Neural cell (in vitro differentiated cells): ENCODE measurements around the gene SIPA1. TPM values are rescaled to one million over a fixed set of nuclear protein-coding genes. Genes with fewer than 3 reads are reported as not detected.
"Not testable (repeated sequence)": the region's sequence is repeated elsewhere in the genome, so short reads cannot be mapped to it uniquely, and the experiment has no call there.

ENCODE experiments used
- H2AFZ ChIP-seq: fragments of 200-600, 300-800 bp; sonication (generic), shearing (Covaris generic); 2 replicates; pipeline ENCODE4 v1.6.0; 2014; ENCODE audit warnings: low read depth, mild to moderate bottlenecking, antibody characterized with exemption, low read length, moderate library complexity
- H3F3A ChIP-seq: fragments of 200-600 bp; shearing (Covaris generic); 2 replicates; pipeline ENCODE4 v1.6.1; 2016; ENCODE audit warnings: mild to moderate bottlenecking, moderate library complexity, mixed read lengths, antibody characterized with exemption, low read length; ENCODE audit not compliant: insufficient read depth, poor library complexity, severe bottlenecking
- H3K27ac ChIP-seq: fragments of 200-600, 300-800 bp; sonication (generic), shearing (Covaris generic); 2 replicates; pipeline ENCODE4 v1.5.1; 2014; ENCODE audit warnings: mild to moderate bottlenecking, low read length, moderate library complexity
- H3K27me3 ChIP-seq: fragments of 300-800, 200-600 bp; sonication (generic), shearing (Covaris generic); 2 replicates; pipeline ENCODE4 v1.6.0; 2014; ENCODE audit warnings: mild to moderate bottlenecking, low read depth, low read length, moderate library complexity; ENCODE audit not compliant: insufficient read depth
- H3K36me3 ChIP-seq: fragments of 300-800, 200-600 bp; sonication (generic), shearing (Covaris generic); 2 replicates; pipeline ENCODE4 v1.5.1; 2014; ENCODE audit warnings: mild to moderate bottlenecking, antibody characterized with exemption, low read length, moderate library complexity; ENCODE audit not compliant: insufficient read depth
- H3K4me2 ChIP-seq: fragments of 300-800, 200-600 bp; sonication (generic), shearing (Covaris generic); 2 replicates; pipeline ENCODE4 v1.6.0; 2014; ENCODE audit warnings: mild to moderate bottlenecking, low read length
- H3K4me3 ChIP-seq: fragments of 300-800, 200-600 bp; sonication (generic), shearing (Covaris generic); 2 replicates; pipeline ENCODE4 v1.5.1; 2014; ENCODE audit warnings: mild to moderate bottlenecking, low read length, moderate library complexity
- H3K79me2 ChIP-seq: fragments of 200-600 bp; shearing (Covaris generic); replicated peaks from 2 replicates; pipeline ENCODE4 v1.6.0; 2014; ENCODE audit warnings: mild to moderate bottlenecking, low read length, moderate library complexity; ENCODE audit not compliant: insufficient read depth
- H3K9ac ChIP-seq: fragments of 300-800, 200-600 bp; sonication (generic), shearing (Covaris generic); 2 replicates; pipeline ENCODE4 v1.6.1; 2016; ENCODE audit warnings: mild to moderate bottlenecking, low read length, mixed read lengths
- H3K9me2 ChIP-seq: fragments of 200-600 bp; shearing (Covaris generic); 2 replicates; pipeline ENCODE4 v1.6.1; 2016; ENCODE audit warnings: mild to moderate bottlenecking, low read length, mixed read lengths; ENCODE audit not compliant: insufficient read depth
- H3K9me3 ChIP-seq: fragments of 200-600, 300-800 bp; sonication (generic), shearing (Covaris generic); 2 replicates; pipeline ENCODE4 v1.6.1; 2016; ENCODE audit warnings: mild to moderate bottlenecking, mixed run types, low read length, moderate library complexity, mixed read lengths
- H4K20me1 ChIP-seq: fragments of 200-600 bp; shearing (Covaris generic); 2 replicates; pipeline ENCODE4 v1.6.1; 2016; ENCODE audit warnings: mild to moderate bottlenecking, mixed run types; ENCODE audit not compliant: insufficient read depth
- EP300 ChIP-seq: fragments of 450-650 bp; conservative IDR thresholded peaks from 2 replicates; pipeline ENCODE4 v1.6.1; 2014; ENCODE audit warnings: antibody characterized with exemption, mild to moderate bottlenecking, moderate library complexity; ENCODE audit not compliant: poor library complexity, severe bottlenecking
- EZH2 ChIP-seq: fragments of 200-600, 300-800 bp; shearing (Covaris generic), sonication (generic); IDR thresholded peaks from 2 replicates; pipeline ENCODE4 v1.6.1; 2014; ENCODE audit warnings: antibody characterized with exemption, low read length, borderline replicate concordance, mild to moderate bottlenecking; ENCODE audit not compliant: insufficient read depth, poor library complexity, severe bottlenecking
- MXI1 ChIP-seq: fragments of 450-650 bp; conservative IDR thresholded peaks from 2 replicates; pipeline ENCODE4 v1.6.1; 2014; ENCODE audit warnings: antibody characterized with exemption, mild to moderate bottlenecking; ENCODE audit not compliant: poor library complexity, severe bottlenecking
- POLR2AphosphoS5 ChIP-seq: IDR thresholded peaks from 2 replicates; pipeline ENCODE4 v1.6.1; 2012
- RAD21 ChIP-seq: fragments of 450-650 bp; conservative IDR thresholded peaks from 2 replicates; pipeline ENCODE4 v1.6.1; 2014; ENCODE audit warnings: antibody characterized with exemption, mild to moderate bottlenecking, moderate library complexity
- SMC3 ChIP-seq: fragments of 450-650 bp; conservative IDR thresholded peaks from 2 replicates; pipeline ENCODE4 v1.6.1; 2014; ENCODE audit warnings: antibody characterized with exemption, mild to moderate bottlenecking, moderate library complexity; ENCODE audit not compliant: poor library complexity
- TAF1 ChIP-seq: IDR thresholded peaks from 2 replicates; pipeline ENCODE4 v1.6.1; 2012; ENCODE audit warnings: low read depth
- polyA plus RNA-seq: library from polyadenylated mRNA; depleted of rRNA; stranded (reverse); fragments of >200 nt; gene quantifications from 2 replicates; pipeline ENCODE4 v1.2.3, GENCODE V29; 2014
- TF ChIP-seq, protein P1 (sequence below): IDR thresholded peaks from 2 replicates; pipeline ENCODE4 v1.6.1; 2012; ENCODE audit warnings: borderline replicate concordance
- TF ChIP-seq, protein P2 (sequence below): fragments of 450-650 bp; IDR thresholded peaks from 2 replicates; pipeline ENCODE4 v1.5.1; 2014; ENCODE audit warnings: antibody characterized with exemption, mild to moderate bottlenecking, moderate library complexity; ENCODE audit not compliant: poor library complexity, severe bottlenecking

Gene SIPA1
- polyA plus RNA-seq, 1 donor from 2014 or later = 6.5 TPM

GRCh38 chr11:65680192-65680743 lies 42.4 kb downstream of the SIPA1 start:
- Histone ChIP-seq H3K9ac (no peak overlapping the region), H3K79me2 (no peaks in the 10 kb centered on the region), H3K9me2 (no peaks in the 10 kb centered on the region), H2AFZ (no peak overlapping the region), H3K4me3 (no peak overlapping the region), H4K20me1 (no peaks in the 10 kb centered on the region), H3K9me3 (no peaks in the 10 kb centered on the region), H3F3A (no peaks in the 10 kb centered on the region), H3K27me3 (no peaks in the 10 kb centered on the region), H3K27ac (no peak overlapping the region), H3K36me3 (no peaks in the 10 kb centered on the region), H3K4me2 (no peak overlapping the region)
- TF ChIP-seq RAD21 (no peak), TAF1 (no peak), MXI1 (no peak), EP300 (no peak), EZH2 (no peak), POLR2AphosphoS5 (no peak), SMC3 (no peak)
- TF ChIP-seq, protein P1, sequence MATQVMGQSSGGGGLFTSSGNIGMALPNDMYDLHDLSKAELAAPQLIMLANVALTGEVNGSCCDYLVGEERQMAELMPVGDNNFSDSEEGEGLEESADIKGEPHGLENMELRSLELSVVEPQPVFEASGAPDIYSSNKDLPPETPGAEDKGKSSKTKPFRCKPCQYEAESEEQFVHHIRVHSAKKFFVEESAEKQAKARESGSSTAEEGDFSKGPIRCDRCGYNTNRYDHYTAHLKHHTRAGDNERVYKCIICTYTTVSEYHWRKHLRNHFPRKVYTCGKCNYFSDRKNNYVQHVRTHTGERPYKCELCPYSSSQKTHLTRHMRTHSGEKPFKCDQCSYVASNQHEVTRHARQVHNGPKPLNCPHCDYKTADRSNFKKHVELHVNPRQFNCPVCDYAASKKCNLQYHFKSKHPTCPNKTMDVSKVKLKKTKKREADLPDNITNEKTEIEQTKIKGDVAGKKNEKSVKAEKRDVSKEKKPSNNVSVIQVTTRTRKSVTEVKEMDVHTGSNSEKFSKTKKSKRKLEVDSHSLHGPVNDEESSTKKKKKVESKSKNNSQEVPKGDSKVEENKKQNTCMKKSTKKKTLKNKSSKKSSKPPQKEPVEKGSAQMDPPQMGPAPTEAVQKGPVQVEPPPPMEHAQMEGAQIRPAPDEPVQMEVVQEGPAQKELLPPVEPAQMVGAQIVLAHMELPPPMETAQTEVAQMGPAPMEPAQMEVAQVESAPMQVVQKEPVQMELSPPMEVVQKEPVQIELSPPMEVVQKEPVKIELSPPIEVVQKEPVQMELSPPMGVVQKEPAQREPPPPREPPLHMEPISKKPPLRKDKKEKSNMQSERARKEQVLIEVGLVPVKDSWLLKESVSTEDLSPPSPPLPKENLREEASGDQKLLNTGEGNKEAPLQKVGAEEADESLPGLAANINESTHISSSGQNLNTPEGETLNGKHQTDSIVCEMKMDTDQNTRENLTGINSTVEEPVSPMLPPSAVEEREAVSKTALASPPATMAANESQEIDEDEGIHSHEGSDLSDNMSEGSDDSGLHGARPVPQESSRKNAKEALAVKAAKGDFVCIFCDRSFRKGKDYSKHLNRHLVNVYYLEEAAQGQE = no peak
- TF ChIP-seq, protein P2, sequence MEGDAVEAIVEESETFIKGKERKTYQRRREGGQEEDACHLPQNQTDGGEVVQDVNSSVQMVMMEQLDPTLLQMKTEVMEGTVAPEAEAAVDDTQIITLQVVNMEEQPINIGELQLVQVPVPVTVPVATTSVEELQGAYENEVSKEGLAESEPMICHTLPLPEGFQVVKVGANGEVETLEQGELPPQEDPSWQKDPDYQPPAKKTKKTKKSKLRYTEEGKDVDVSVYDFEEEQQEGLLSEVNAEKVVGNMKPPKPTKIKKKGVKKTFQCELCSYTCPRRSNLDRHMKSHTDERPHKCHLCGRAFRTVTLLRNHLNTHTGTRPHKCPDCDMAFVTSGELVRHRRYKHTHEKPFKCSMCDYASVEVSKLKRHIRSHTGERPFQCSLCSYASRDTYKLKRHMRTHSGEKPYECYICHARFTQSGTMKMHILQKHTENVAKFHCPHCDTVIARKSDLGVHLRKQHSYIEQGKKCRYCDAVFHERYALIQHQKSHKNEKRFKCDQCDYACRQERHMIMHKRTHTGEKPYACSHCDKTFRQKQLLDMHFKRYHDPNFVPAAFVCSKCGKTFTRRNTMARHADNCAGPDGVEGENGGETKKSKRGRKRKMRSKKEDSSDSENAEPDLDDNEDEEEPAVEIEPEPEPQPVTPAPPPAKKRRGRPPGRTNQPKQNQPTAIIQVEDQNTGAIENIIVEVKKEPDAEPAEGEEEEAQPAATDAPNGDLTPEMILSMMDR = no peak

GRCh38 chr11:65683480-65683879 lies 45.6 kb downstream of the SIPA1 start:
- H3K9me3 ChIP-seq, H3K4me2 ChIP-seq, H4K20me1 ChIP-seq, H3K4me3 ChIP-seq, H3K27me3 ChIP-seq, H3K9me2 ChIP-seq, H3K9ac ChIP-seq, H3K79me2 ChIP-seq, H3K36me3 ChIP-seq, H2AFZ ChIP-seq, H3F3A ChIP-seq, H3K27ac ChIP-seq: not testable (repeated sequence)

GRCh38 chr11:65685981-65686380 lies 48.1 kb downstream of the SIPA1 start:
- H3K4me2 ChIP-seq = no peak overlapping the region
- no peak overlapping the region for H3K4me3 ChIP-seq
- H3K9me2 ChIP-seq = no peaks in the 10 kb centered on the region
- no peaks in the 10 kb centered on the region for H3K36me3 ChIP-seq
- H2AFZ ChIP-seq = no peak overlapping the region
- no peak overlapping the region for H3K9ac ChIP-seq
- H4K20me1 ChIP-seq = no peaks in the 10 kb centered on the region
- no peak overlapping the region for H3K27ac ChIP-seq
- no peaks in the 10 kb centered on the region for H3K27me3 ChIP-seq
- no peaks in the 10 kb centered on the region for H3K9me3 ChIP-seq
- TF ChIP-seq MXI1 (no peak), TAF1 (no peak), SMC3 (no peak), POLR2AphosphoS5 (no peak), EZH2 (no peak), EP300 (no peak), RAD21 (no peak)
- TF ChIP-seq, protein P2 = no peak
- TF ChIP-seq, protein P1 = no peak
- no peaks in the 10 kb centered on the region for H3F3A ChIP-seq
- H3K79me2 ChIP-seq = no peaks in the 10 kb centered on the region
